IMR-90 (cell line): ENCODE data around the gene SERPINB2. TPM values are rescaled to one million over a fixed set of nuclear protein-coding genes. Genes with fewer than 3 reads are reported as not detected.

ENCODE experiments used
- ATAC-seq: fragments of 200-7000 bp; cut with Tn5 transposase; 2 replicates; pipeline ENCODE4 v1.9.1; 2020; ENCODE audit warnings: low read depth, mild to moderate bottlenecking, moderate library complexity
- BruUV-seq: library from RNA; stranded (reverse); fragments of 400-500 nt; replicated peaks from 2 replicates; lab custom pipeline; 2021; lab: Mats Ljungman, UMichigan
- CTCF ChIA-PET: fragments of 300-600 bp; formaldehyde crosslinking; extraction: SDS; loops from one replicate; lab custom pipeline; 2021; ENCODE audit warnings: antibody characterized with exemption; lab: Yijun Ruan, JAX
- POLR2A ChIA-PET: fragments of 300-600 bp; sonication (Branson Sonifier 250); formaldehyde crosslinking; loops from one replicate; lab custom pipeline; 2022; ENCODE audit warnings: antibody characterized with exemption; ENCODE audit not compliant: unreplicated experiment; lab: Charles Lee
- DNase-seq: peaks from one replicate; pipeline ENCODE4 v3.0.0; 2013
- H2AFZ ChIP-seq: replicated peaks from 2 replicates; pipeline ENCODE3; 2013; ENCODE audit warnings: low read length, mild to moderate bottlenecking; ENCODE audit not compliant: poor library complexity
- H2AK5ac ChIP-seq: 2 replicates; pipeline ENCODE4 v1.6.1; 2013; ENCODE audit warnings: low read depth, low read length, inconsistent platforms
- H2AK9ac ChIP-seq: replicated peaks from 2 replicates; pipeline ENCODE3; 2013; ENCODE audit warnings: mild to moderate bottlenecking, low read depth, low read length, moderate library complexity; ENCODE audit not compliant: poor library complexity
- H2BK120ac ChIP-seq: 2 replicates; pipeline ENCODE4 v1.6.1; 2013; ENCODE audit warnings: low read depth, low read length, inconsistent platforms
- H2BK15ac ChIP-seq: 3 replicates; pipeline ENCODE4 v1.6.1; 2013; ENCODE audit warnings: low read depth, low read length, inconsistent platforms
- H2BK20ac ChIP-seq: 2 replicates; pipeline ENCODE4 v1.6.1; 2013; ENCODE audit warnings: low read depth, mild to moderate bottlenecking, inconsistent platforms, low read length, moderate library complexity
- H2BK5ac ChIP-seq: 2 replicates; pipeline ENCODE4 v1.6.1; 2013; ENCODE audit warnings: mild to moderate bottlenecking, low read depth, low read length, inconsistent platforms; ENCODE audit not compliant: poor library complexity, severe bottlenecking
- H3K14ac ChIP-seq: replicated peaks from 2 replicates; pipeline ENCODE4 v1.6.1; 2013; ENCODE audit warnings: low read depth, low read length, inconsistent platforms
- H3K18ac ChIP-seq: 2 replicates; pipeline ENCODE4 v1.6.1; 2013; ENCODE audit warnings: low read depth, low read length, control low read depth
- H3K23ac ChIP-seq: 2 replicates; pipeline ENCODE4 v1.6.1; 2013; ENCODE audit warnings: low read depth, low read length, inconsistent platforms
- H3K27ac ChIP-seq: 2 replicates; pipeline ENCODE4 v1.5.1; 2013; ENCODE audit warnings: mild to moderate bottlenecking, control low read depth, low read length; ENCODE audit not compliant: insufficient read depth
- H3K27me3 ChIP-seq: 2 replicates; pipeline ENCODE4 v1.6.1; 2013; ENCODE audit warnings: low read length; ENCODE audit not compliant: control insufficient read depth, insufficient read depth
- H3K36me3 ChIP-seq: 2 replicates; pipeline ENCODE4 v1.6.1; 2013; ENCODE audit warnings: low read length, mixed read lengths; ENCODE audit not compliant: control insufficient read depth, insufficient read depth
- H3K4ac ChIP-seq: 2 replicates; pipeline ENCODE4 v1.6.1; 2013; ENCODE audit warnings: low read depth, low read length, inconsistent platforms
- H3K4me1 ChIP-seq: 2 replicates; pipeline ENCODE4 v1.6.1; 2013; ENCODE audit warnings: low read length, mixed read lengths; ENCODE audit not compliant: control insufficient read depth, insufficient read depth
- H3K4me2 ChIP-seq: 2 replicates; pipeline ENCODE4 v1.6.1; 2013; ENCODE audit warnings: low read depth, mild to moderate bottlenecking, control low read depth, low read length, moderate library complexity
- H3K4me3 ChIP-seq: 2 replicates; pipeline ENCODE4 v1.5.1; 2013; ENCODE audit warnings: low read depth, mild to moderate bottlenecking, control low read depth, low read length, moderate library complexity; ENCODE audit not compliant: insufficient read depth
- H3K56ac ChIP-seq: 2 replicates; pipeline ENCODE4 v1.6.1; 2013; ENCODE audit warnings: low read length, inconsistent platforms; ENCODE audit not compliant: insufficient read depth; ENCODE audit errors: extremely low read depth
- H3K79me1 ChIP-seq, 2 experiments: 2 replicates each; pipeline ENCODE4 v1.6.1; 2013; ENCODE audit warnings: low read length in 2 of 2, inconsistent platforms in 1 of 2, low read depth in 1 of 2
- H3K9ac ChIP-seq: 2 replicates; pipeline ENCODE4 v1.6.1; 2013; ENCODE audit warnings: low read depth, low read length, control low read depth
- H3K9me1 ChIP-seq: 2 replicates; pipeline ENCODE4 v1.6.1; 2013; ENCODE audit warnings: low read length, inconsistent platforms; ENCODE audit not compliant: insufficient read depth
- H3K9me3 ChIP-seq: 2 replicates; pipeline ENCODE4 v1.6.1; 2013; ENCODE audit warnings: low read length; ENCODE audit not compliant: control insufficient read depth, insufficient read depth
- H4K20me1 ChIP-seq: 2 replicates; pipeline ENCODE4 v1.6.1; 2013; ENCODE audit warnings: low read length, inconsistent platforms; ENCODE audit not compliant: insufficient read depth
- H4K5ac ChIP-seq: 2 replicates; pipeline ENCODE4 v1.6.1; 2013; ENCODE audit warnings: mild to moderate bottlenecking, low read depth, low read length, control low read depth
- H4K8ac ChIP-seq, 2 experiments: 2 replicates each; pipeline ENCODE4 v1.6.1; 2013; ENCODE audit warnings: low read depth in 2 of 2, low read length in 2 of 2, control low read depth in 1 of 2, inconsistent platforms in 1 of 2
- H4K91ac ChIP-seq: 2 replicates; pipeline ENCODE4 v1.6.1; 2013; ENCODE audit warnings: low read depth, low read length, inconsistent platforms; ENCODE audit not compliant: insufficient read depth
- BHLHE40 ChIP-seq: fragments of 150-350 bp; IDR thresholded peaks from 2 replicates; pipeline ENCODE4 v1.6.1; 2016; ENCODE audit warnings: mild to moderate bottlenecking, low read depth, low read length
- CEBPB ChIP-seq: IDR thresholded peaks from 2 replicates; pipeline ENCODE4 v1.6.1; 2012; ENCODE audit warnings: low read depth, low read length, improper control_type of control experiment
- CHD1 ChIP-seq: IDR thresholded peaks from 2 replicates; pipeline ENCODE4 v1.6.1; 2012; ENCODE audit warnings: low read depth, low read length, improper control_type of control experiment
- FOS ChIP-seq: fragments of 150-350 bp; IDR thresholded peaks from 2 replicates; pipeline ENCODE4 v1.6.1; 2016; ENCODE audit warnings: low read depth, low read length
- MAZ ChIP-seq: IDR thresholded peaks from 2 replicates; pipeline ENCODE4 v1.6.1; 2012; ENCODE audit warnings: low read depth, mild to moderate bottlenecking, low read length, improper control_type of control experiment, moderate library complexity, borderline replicate concordance
- MXI1 ChIP-seq: IDR thresholded peaks from 2 replicates; pipeline ENCODE4 v1.6.1; 2012; ENCODE audit warnings: low read depth, mild to moderate bottlenecking, low read length, moderate library complexity, borderline replicate concordance
- POLR2A ChIP-seq: IDR thresholded peaks from 2 replicates; pipeline ENCODE4 v1.6.1; 2012; ENCODE audit warnings: mild to moderate bottlenecking, low read depth, low read length
- RAD21 ChIP-seq: IDR thresholded peaks from 2 replicates; pipeline ENCODE4 v1.6.1; 2012; ENCODE audit warnings: low read length, improper control_type of control experiment
- RCOR1 ChIP-seq: IDR thresholded peaks from 2 replicates; pipeline ENCODE4 v1.6.1; 2012; ENCODE audit warnings: mild to moderate bottlenecking, low read length, improper control_type of control experiment; ENCODE audit not compliant: insufficient replicate concordance
- SMC3 ChIP-seq: fragments of 150-350 bp; IDR thresholded peaks from 2 replicates; pipeline ENCODE4 v1.6.1; 2016; ENCODE audit warnings: low read depth, mild to moderate bottlenecking, antibody characterized with exemption, low read length, moderate library complexity
- WGBS, 2 experiments: methylation state at CpG; one replicate each; pipeline versions ENCODE4 v1.1.5 to v1.1.7; 2013; ENCODE audit warnings: missing lambda C conversion rate in 2 of 2; ENCODE audit not compliant: insufficient read length in 1 of 2; ENCODE audit errors: extremely low coverage in 2 of 2; 5-methylcytosine and 5-hydroxymethylcytosine counted together
- dilution Hi-C: fragments of 300-500 bp; cut with HindIII; formaldehyde crosslinking; loops from one replicate; pipeline ENCODE4 v1.14.3; 2018; ENCODE audit warnings: low sequenced_read_pairs; ENCODE audit not compliant: unreplicated experiment
- in situ Hi-C: fragments of 300-500 bp; cut with MboI; formaldehyde crosslinking; loops from 3 replicates; pipeline ENCODE4 v1.14.3; 2019; ENCODE audit warnings: low sequenced_read_pairs, inconsistent platforms, mixed read lengths
- intact Hi-C: fragments of 100-400 bp; cut with micrococcal nuclease; formaldehyde crosslinking; loops from 2 replicates; pipeline ENCODE4 v1.10.0; 2022
- polyA plus RNA-seq, 3 experiments: library from polyadenylated mRNA; depleted of rRNA; stranded (reverse); fragments of >200 nt; gene quantifications; 2 replicates each; pipeline ENCODE4 v1.2.3, GENCODE V29; 2012; ENCODE audit warnings: low replicate concordance in 1 of 3
- total RNA-seq: library from RNA; depleted of rRNA; stranded (reverse); fragments of >200 nt; gene quantifications from 2 replicates; pipeline ENCODE4 v1.2.3, GENCODE V29; 2012
- TF ChIP-seq, protein P1 (sequence below): fragments of 150-350 bp; IDR thresholded peaks from 2 replicates; pipeline ENCODE4 v1.6.1; 2016; ENCODE audit warnings: low read depth, mild to moderate bottlenecking, low read length, moderate library complexity, borderline replicate concordance
- TF ChIP-seq, protein P2 (sequence below): fragments of 150-350 bp; IDR thresholded peaks from 2 replicates; pipeline ENCODE4 v1.6.1; 2017; ENCODE audit warnings: mild to moderate bottlenecking, antibody characterized with exemption, low read length, low read depth
- TF ChIP-seq, protein P3 (sequence below): conservative IDR thresholded peaks from 2 replicates; pipeline ENCODE4 v1.5.1; 2012; ENCODE audit warnings: mild to moderate bottlenecking, low read depth, low read length, improper control_type of control experiment

The SERPINB2 gene
- total and polyA plus RNA-seq, 2 of the 4 experiments (the other 2 are of a cell fraction), result 32.1 to 43.0 TPM

DNA sequence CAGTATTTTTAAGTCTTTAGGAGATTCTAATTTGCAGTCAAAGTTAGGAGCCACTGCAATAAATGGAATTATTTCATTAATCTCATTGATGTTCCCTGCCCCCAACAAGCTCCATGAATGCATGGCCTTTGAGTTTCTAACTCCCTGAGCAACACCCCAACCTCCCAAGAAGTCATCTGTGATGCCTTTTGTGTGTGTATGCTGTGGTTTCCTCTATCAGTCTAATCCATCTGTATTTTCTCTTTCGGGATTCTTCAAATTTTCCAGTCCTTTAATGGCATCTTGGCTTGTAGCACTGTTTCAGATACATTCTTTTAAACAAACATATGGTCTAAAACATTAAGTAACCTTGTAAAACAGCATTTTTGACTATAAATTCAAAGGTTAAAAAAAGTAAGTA, 37.0 kb downstream of the SERPINB2 start:
- Histone ChIP-seq H2BK15ac (no peak overlapping the region), H3K9me1 (no peaks in the 10 kb centered on the region), H3K56ac (no peak overlapping the region), H3K9ac (no peak overlapping the region), H3K4ac (no peak overlapping the region), H2AK9ac (no peak overlapping the region), H3K27ac (no peak overlapping the region), H3K18ac (no peak overlapping the region), H3K9me3 (no peaks in the 10 kb centered on the region), H4K20me1 (no peaks in the 10 kb centered on the region), H3K4me2 (no peak overlapping the region), H2BK120ac (no peak overlapping the region), H3K4me1 (no peaks in the 10 kb centered on the region), H3K36me3 (no peaks in the 10 kb centered on the region), H3K14ac (no peak overlapping the region), H3K27me3 (peaks cover 2% of the 10 kb centered on the region; the same call in 1 of the 2 replicates), H3K23ac (no peak overlapping the region), H2BK5ac (no peak overlapping the region), H4K8ac (no peak overlapping the region), H3K79me1 (no peaks in the 10 kb centered on the region), H2BK20ac (no peak overlapping the region), H2AFZ (no peak overlapping the region), H2AK5ac (no peak overlapping the region), H4K91ac (no peak overlapping the region), H4K5ac (no peak overlapping the region), H3K4me3 (no peak overlapping the region)
- dilution Hi-C loops (no loop called here), in situ Hi-C loops (no loop called here), intact Hi-C loops (no loop called here)
- ChIA-PET CTCF (interaction anchor here (0.6 kb wide), 1 partner anchor 24 kb away, joined by 3 read pairs; no protein-coding TSS in a partner anchor), POLR2A (no interaction called here)
- no TSS peak for BruUV-seq
- ATAC-seq (peak; percentile 27; the same call in 1 of the 2 replicates), DNase-seq (peak; percentile 20)
- no peak for TF ChIP-seq CEBPB
- no peak for TF ChIP-seq SMC3
- TF ChIP-seq RCOR1, result no peak
- no peak for TF ChIP-seq BHLHE40
- no peak for TF ChIP-seq RAD21
- TF ChIP-seq, protein P1, sequence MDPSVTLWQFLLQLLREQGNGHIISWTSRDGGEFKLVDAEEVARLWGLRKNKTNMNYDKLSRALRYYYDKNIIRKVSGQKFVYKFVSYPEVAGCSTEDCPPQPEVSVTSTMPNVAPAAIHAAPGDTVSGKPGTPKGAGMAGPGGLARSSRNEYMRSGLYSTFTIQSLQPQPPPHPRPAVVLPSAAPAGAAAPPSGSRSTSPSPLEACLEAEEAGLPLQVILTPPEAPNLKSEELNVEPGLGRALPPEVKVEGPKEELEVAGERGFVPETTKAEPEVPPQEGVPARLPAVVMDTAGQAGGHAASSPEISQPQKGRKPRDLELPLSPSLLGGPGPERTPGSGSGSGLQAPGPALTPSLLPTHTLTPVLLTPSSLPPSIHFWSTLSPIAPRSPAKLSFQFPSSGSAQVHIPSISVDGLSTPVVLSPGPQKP, result no peak
- no peak for TF ChIP-seq CHD1
- no peak for TF ChIP-seq FOS
- TF ChIP-seq MAZ, result no peak
- TF ChIP-seq, protein P2, sequence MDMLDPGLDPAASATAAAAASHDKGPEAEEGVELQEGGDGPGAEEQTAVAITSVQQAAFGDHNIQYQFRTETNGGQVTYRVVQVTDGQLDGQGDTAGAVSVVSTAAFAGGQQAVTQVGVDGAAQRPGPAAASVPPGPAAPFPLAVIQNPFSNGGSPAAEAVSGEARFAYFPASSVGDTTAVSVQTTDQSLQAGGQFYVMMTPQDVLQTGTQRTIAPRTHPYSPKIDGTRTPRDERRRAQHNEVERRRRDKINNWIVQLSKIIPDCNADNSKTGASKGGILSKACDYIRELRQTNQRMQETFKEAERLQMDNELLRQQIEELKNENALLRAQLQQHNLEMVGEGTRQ, result no peak
- no peak for TF ChIP-seq MXI1
- no peak for TF ChIP-seq POLR2A
- TF ChIP-seq, protein P3, sequence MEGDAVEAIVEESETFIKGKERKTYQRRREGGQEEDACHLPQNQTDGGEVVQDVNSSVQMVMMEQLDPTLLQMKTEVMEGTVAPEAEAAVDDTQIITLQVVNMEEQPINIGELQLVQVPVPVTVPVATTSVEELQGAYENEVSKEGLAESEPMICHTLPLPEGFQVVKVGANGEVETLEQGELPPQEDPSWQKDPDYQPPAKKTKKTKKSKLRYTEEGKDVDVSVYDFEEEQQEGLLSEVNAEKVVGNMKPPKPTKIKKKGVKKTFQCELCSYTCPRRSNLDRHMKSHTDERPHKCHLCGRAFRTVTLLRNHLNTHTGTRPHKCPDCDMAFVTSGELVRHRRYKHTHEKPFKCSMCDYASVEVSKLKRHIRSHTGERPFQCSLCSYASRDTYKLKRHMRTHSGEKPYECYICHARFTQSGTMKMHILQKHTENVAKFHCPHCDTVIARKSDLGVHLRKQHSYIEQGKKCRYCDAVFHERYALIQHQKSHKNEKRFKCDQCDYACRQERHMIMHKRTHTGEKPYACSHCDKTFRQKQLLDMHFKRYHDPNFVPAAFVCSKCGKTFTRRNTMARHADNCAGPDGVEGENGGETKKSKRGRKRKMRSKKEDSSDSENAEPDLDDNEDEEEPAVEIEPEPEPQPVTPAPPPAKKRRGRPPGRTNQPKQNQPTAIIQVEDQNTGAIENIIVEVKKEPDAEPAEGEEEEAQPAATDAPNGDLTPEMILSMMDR, result no peak
- no CpG with 5 or more reads among the region's 1 CpG for WGBS, 2 experiments
